Measurements from ENCODE around the gene CNTN6. TPM values are rescaled to one million over a fixed set of nuclear protein-coding genes. Genes with fewer than 3 reads are reported as not detected.

CNTN6 gene
- total RNA-seq, 1 donor = 1.3 TPM

DNA sequence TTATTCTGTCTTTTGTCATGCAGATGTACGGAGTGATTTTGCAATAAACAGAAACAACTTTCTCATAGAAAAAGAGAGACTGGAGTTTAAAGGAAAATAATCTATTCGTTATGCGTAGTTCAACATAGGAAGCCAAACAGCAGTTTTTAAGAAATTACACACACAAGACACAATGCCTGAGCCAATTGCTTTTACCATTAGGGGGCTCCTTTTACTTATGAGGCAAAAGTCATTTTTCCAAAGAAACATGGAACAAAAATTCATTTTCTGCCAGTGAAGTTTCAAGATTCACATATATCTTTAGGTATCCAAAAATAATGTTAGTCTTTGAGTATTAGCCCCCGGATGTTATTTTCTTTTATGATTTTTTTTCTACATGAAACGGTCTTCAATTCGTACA, 10.7 kb downstream of the CNTN6 start:
- TF ChIP-seq, protein P1, sequence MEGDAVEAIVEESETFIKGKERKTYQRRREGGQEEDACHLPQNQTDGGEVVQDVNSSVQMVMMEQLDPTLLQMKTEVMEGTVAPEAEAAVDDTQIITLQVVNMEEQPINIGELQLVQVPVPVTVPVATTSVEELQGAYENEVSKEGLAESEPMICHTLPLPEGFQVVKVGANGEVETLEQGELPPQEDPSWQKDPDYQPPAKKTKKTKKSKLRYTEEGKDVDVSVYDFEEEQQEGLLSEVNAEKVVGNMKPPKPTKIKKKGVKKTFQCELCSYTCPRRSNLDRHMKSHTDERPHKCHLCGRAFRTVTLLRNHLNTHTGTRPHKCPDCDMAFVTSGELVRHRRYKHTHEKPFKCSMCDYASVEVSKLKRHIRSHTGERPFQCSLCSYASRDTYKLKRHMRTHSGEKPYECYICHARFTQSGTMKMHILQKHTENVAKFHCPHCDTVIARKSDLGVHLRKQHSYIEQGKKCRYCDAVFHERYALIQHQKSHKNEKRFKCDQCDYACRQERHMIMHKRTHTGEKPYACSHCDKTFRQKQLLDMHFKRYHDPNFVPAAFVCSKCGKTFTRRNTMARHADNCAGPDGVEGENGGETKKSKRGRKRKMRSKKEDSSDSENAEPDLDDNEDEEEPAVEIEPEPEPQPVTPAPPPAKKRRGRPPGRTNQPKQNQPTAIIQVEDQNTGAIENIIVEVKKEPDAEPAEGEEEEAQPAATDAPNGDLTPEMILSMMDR (IDR thresholded peaks at IDR 0.05; ENCODE audit: insufficient read depth, low read length) = peak; percentile 25
- DNase-seq (ENCODE audit: low read depth) = peak; percentile 14
- no peak overlapping the region for H3K4me3 ChIP-seq (ENCODE audit: low read depth, low read length)

DNA sequence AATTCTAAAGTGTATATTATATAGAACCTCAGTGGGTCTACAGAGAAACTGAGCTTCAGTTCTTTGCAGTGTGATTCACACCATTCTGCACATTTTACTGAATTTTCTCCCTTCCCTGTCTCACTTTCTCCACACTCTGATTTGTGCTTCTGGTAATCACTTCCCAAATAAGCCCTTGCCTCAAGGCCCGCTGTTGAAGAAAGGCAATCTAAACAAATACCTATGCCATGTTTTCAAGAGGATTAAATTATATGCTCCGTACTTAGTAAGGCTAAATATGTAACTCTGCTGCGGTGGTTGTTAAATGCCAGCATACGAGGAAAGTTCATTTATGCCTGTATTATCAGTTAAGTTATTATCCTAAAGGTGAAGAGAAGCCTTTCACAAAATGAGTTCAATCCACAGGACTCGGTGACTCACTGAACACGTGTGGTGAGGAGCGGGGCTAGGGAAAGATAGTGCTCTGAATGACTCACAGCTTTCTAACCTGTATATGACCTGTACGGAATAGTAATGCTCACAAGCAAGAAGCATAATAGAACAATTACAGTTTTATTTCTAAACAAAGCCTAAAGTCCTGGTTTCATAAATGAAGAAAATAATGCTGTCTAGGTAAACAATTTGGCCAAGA, 25.1 kb downstream of the CNTN6 start:
- no peak overlapping the region for H3K4me3 ChIP-seq (ENCODE audit: low read depth, low read length)
- TF ChIP-seq, protein P1 (IDR thresholded peaks at IDR 0.05; ENCODE audit: insufficient read depth, low read length) = no peak
- DNase-seq (ENCODE audit: low read depth) = peak; percentile 5

DNA sequence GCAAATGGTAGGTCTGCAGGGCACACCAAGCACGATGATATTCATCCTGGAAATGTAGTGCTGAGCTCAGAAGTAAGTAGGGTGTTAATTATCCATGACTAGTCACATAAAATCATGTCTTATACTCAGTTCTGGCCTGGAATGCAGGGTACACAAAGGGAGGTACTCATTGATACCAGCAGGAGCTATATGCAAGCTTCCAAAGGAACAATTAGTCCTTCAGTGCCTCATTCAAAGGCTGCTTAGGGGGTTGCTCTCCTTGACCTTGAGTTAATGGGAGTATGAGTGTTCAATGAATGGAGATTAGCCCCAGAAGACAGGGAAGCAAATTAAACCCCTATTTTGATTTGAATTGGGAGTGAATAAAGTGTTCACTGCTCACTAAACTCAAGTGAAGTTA, 38.3 kb downstream of the CNTN6 start:
- no peak for DNase-seq (ENCODE audit: low read depth)
- H3K4me3 ChIP-seq (ENCODE audit: low read depth, low read length) = no peak overlapping the region
- TF ChIP-seq, protein P1 (IDR thresholded peaks at IDR 0.05; ENCODE audit: insufficient read depth, low read length) = no peak

DNA sequence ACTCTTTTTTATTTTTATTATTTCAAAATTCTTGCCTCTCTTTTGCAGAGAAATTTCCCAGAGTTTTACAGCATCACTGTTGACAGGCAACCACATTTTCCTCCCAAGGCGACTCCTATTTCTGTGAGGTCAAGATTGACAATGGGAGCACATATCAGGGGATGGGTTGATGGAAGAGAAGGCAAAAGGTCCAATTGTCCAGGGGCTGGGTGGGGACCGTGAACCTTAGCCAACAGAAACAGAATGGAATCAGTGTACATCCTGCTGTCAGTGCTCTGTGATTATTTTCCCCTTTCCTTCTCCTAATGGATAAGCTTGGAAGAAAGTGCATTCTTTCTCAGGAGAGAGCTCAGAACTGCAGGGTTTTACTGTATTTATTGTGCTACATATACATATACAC, 42.4 kb downstream of the CNTN6 start:
- H3K4me3 ChIP-seq (ENCODE audit: low read depth, low read length) = no peak overlapping the region
- TF ChIP-seq, protein P1 (IDR thresholded peaks at IDR 0.05; ENCODE audit: insufficient read depth, low read length) = no peak
- DNase-seq (ENCODE audit: low read depth) = peak; percentile 12

DNA sequence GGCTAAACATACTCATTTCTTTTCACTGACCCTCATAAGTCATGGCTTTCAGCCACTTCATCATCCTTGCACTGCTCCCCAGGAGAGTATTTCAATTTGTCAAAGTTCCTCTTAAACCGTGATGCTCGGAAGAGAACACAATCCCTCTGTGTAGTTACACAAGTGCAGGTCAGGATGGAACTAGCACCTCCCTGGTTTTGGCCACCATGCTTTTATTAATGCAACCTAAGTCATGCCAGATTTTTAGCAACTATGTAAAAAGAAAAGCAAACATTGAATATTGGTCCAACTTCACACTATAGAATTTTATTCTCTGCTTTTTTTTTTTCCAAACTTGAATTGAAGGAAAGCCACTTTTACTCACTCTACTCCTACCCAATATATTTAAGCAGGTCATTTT, 45.2 kb downstream of the CNTN6 start:
- TF ChIP-seq, protein P1 (IDR thresholded peaks at IDR 0.05; ENCODE audit: insufficient read depth, low read length) = no peak
- no peak for DNase-seq (ENCODE audit: low read depth)
- H3K4me3 ChIP-seq (ENCODE audit: low read depth, low read length) = no peak overlapping the region

DNA sequence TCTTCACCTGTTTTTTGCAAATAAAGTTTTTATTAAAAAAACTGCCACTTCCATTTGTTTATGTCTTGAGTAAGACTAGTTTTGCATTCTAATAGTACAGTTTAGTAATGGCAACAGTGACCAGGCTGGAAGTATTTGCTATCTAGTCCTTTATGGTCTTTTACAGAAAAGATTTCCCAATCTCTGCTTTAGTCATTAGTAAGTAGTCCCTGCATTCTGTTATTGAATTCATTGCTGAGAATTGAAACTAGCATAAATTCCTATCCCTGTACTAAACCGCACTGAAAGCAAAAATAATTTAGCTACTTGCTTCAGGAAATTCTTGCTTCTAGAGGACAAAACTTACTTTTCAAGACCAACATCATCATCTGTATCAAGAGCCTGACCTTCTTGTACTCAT, 46.2 kb downstream of the CNTN6 start:
- H3K4me3 ChIP-seq (ENCODE audit: low read depth, low read length) = no peak overlapping the region
- TF ChIP-seq, protein P1 (IDR thresholded peaks at IDR 0.05; ENCODE audit: insufficient read depth, low read length) = no peak
- DNase-seq (ENCODE audit: low read depth) = peak; percentile 4

DNA sequence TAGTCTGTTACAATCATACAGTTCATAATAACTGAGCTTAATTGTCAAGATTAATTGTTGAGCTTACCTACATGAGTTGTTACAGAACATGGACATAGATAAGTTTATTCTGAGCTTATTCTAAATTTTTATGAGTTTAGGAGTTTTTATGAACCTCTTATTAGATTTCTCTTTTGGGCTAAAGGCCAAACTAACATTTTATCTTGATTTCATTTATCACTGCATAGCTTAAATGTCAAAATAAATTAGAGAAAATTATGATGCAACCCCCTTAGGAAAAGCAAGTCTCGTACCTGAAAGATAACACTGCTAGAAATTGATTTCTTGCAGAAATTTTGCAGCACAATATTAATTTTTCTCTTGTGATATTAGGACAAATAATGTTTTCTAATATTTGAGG, 54.5 kb downstream of the CNTN6 start:
- H3K4me3 ChIP-seq (ENCODE audit: low read depth, low read length) = no peak overlapping the region
- DNase-seq (ENCODE audit: low read depth) = no peak
- TF ChIP-seq, protein P1 (IDR thresholded peaks at IDR 0.05; ENCODE audit: insufficient read depth, low read length) = no peak

All from fibroblast of the aortic adventitia (primary cell).